Small intestine (tissue), 7 donors: Measurements from ENCODE around the gene DNAJB5. TPM values are rescaled to one million over a fixed set of nuclear protein-coding genes. Genes with fewer than 3 reads are reported as not detected.
"Not testable (repeated sequence)": the region's sequence is repeated elsewhere in the genome, so short reads cannot be mapped to it uniquely, and the experiment has no call there.

Experiments used
- DNase-seq, 2 donors: peaks; one replicate each; pipeline versions ENCODE4 v3.0.0 to v3.0.0-alpha.2; 2013
- FAIRE-seq: peaks from 2 replicates; lab custom pipeline; 2012; peaks lifted over from hg19 to GRCh38; lab: Jason Lieb, UNC
- H3K27ac ChIP-seq, 3 donors: one replicate each; pipeline ENCODE4 v1.5.1; 2013; ENCODE audit warnings: low read length in 2 of 3, mild to moderate bottlenecking in 2 of 3, control low read depth in 1 of 3, inconsistent platforms in 1 of 3, low read depth in 1 of 3, moderate library complexity in 1 of 3
- H3K27me3 ChIP-seq, 3 donors: one replicate each; pipeline ENCODE4 v1.6.1; 2013; ENCODE audit warnings: low read length in 3 of 3, inconsistent platforms in 1 of 3; ENCODE audit not compliant: control insufficient read depth in 3 of 3, insufficient read depth in 3 of 3
- H3K36me3 ChIP-seq, 3 donors: one replicate each; pipeline ENCODE4 v1.6.1; 2013; ENCODE audit warnings: low read length in 3 of 3, inconsistent platforms in 1 of 3, low read depth in 1 of 3, mild to moderate bottlenecking in 1 of 3, moderate library complexity in 1 of 3; ENCODE audit not compliant: control insufficient read depth in 3 of 3, insufficient read depth in 2 of 3
- H3K4me1 ChIP-seq, 3 donors: one replicate each; pipeline ENCODE4 v1.6.1; 2013; ENCODE audit warnings: low read length in 2 of 3, inconsistent platforms in 1 of 3, low read depth in 1 of 3, mild to moderate bottlenecking in 1 of 3, moderate library complexity in 1 of 3; ENCODE audit not compliant: control insufficient read depth in 3 of 3, insufficient read depth in 2 of 3
- H3K4me3 ChIP-seq, 3 donors: one replicate each; pipeline ENCODE4 v1.5.1; 2013; ENCODE audit warnings: low read length in 3 of 3, control low read depth in 1 of 3, inconsistent platforms in 1 of 3, low read depth in 1 of 3, mild to moderate bottlenecking in 1 of 3, moderate library complexity in 1 of 3
- H3K9me3 ChIP-seq, 2 donors: one replicate each; pipeline ENCODE4 v1.6.1; 2013; ENCODE audit warnings: low read depth in 1 of 2, low read length in 1 of 2; ENCODE audit not compliant: control insufficient read depth in 2 of 2, insufficient read depth in 1 of 2
- WGBS, 3 donors: extraction: QIAGEN DNeasy Blood & Tissue Kit; methylation state at CpG; one replicate each; pipeline ENCODE4 v1.1.7; 2013; 5-methylcytosine and 5-hydroxymethylcytosine counted together
- polyA plus RNA-seq, 4 donors: library from polyadenylated mRNA; stranded (reverse) in 3 of 4; unstranded in 1 of 4; fragments of 200-250 nt in 3 of 4; fragments of 120-200 nt in 1 of 4; gene quantifications; one replicate each; pipeline versions ENCODE4 v1.2.1 to v1.2.3, GENCODE V29; 2013
- donor health status: healthy with polysubstance abuse.
- donor health status: control.
- donor health status: control.
- donor health status: Bipolar disorder and iron deficiency.
- donor health status: healthy.

The DNAJB5 gene
- polyA plus RNA-seq, 4 donors: 2.2 to 6.8 (median 4.1) TPM

DNA sequence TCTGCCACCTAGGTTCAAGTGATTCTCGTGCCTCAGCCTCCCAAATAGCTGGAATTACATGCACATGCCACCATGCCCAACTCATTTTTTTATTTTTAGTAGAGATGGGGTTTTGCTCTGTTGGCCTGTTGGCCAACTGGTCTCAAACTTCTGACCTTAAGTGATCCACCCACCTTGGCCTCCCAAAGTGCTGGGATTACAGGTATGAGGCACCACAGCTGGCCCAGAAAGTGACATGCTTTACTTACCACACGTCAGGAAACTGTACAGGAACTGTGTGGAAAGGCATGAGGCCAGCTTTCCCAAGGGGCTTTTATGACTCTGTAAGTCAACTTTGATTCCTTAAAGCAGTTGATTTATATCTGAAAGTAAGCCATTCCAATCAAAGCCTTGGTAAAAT is 25.0 kb downstream of the DNAJB5 start:
- WGBS, 3 donors: 83 to 91% (median 84%) methylated on average over 2 of the region's 2 CpGs
- no peak overlapping the region for H3K27ac ChIP-seq
- no peak overlapping the region for H3K4me3 ChIP-seq
- no peak for DNase-seq
- peaks cover 2 to 12% of the 10 kb centered on the region in 2 donors for H3K9me3 ChIP-seq
- H3K36me3 ChIP-seq: peaks cover 0 to 4% (median 4%) of the 10 kb centered on the region in 3 donors
- H3K27me3 ChIP-seq: no peaks in the 10 kb centered on the region
- H3K4me1 ChIP-seq: no peaks in the 10 kb centered on the region
- FAIRE-seq: no peak

DNA sequence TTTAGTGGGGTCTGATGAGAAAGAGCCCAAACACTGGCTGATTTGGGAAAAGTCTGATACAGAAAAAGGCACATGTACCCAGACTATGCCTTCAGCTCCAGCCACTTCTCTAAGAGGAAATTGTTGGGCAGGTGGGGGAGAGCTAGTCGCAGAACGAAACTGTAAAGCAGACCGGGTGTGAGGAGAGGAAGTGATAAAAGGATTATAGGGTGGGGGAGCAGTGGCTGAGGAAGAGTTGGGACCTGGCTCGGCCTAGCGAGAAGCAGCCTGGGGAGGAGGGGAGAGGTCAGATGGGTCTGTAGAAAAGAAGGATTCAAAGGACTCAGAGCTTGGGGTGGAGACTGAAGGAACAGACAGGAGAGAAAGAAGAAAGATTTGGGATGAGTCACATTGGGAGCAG is 33.9 kb downstream of the DNAJB5 start:
- not testable (repeated sequence) for H3K4me1 ChIP-seq, H3K27me3 ChIP-seq, H3K9me3 ChIP-seq, FAIRE-seq, H3K27ac ChIP-seq, DNase-seq, H3K36me3 ChIP-seq, H3K4me3 ChIP-seq
- 57 to 83% (median 74%) methylated on average over 5 of the region's 5 CpGs for WGBS, 3 donors

DNA sequence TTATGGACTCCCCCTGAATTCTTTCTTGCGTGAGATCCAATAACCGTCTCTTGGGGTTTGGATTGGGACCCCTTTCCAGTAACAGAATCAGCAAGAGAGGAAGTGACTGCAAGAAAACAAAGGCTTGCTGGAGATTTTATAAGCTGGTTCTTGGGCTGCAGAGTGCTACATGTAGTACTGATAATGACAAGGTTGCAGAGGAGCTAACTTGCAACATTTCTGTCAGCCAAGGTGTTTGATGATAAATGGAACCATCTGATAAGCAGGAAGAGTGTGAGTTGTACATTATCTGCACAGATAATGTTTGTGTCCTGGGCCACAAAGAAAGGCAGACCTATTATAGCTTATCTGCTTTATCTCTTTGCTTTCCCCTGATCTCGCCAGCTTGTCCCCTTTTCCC is 37.1 kb downstream of the DNAJB5 start:
- no peaks in the 10 kb centered on the region for H3K27me3 ChIP-seq
- no peak for DNase-seq
- 77 to 91% (median 86%) methylated on average over 3 of the region's 3 CpGs for WGBS, 3 donors
- H3K4me1 ChIP-seq: no peaks in the 10 kb centered on the region
- FAIRE-seq: no peak
- no peaks in the 10 kb centered on the region for H3K9me3 ChIP-seq
- H3K4me3 ChIP-seq: no peak overlapping the region
- H3K36me3 ChIP-seq: no peaks in the 10 kb centered on the region
- no peak overlapping the region for H3K27ac ChIP-seq

DNA sequence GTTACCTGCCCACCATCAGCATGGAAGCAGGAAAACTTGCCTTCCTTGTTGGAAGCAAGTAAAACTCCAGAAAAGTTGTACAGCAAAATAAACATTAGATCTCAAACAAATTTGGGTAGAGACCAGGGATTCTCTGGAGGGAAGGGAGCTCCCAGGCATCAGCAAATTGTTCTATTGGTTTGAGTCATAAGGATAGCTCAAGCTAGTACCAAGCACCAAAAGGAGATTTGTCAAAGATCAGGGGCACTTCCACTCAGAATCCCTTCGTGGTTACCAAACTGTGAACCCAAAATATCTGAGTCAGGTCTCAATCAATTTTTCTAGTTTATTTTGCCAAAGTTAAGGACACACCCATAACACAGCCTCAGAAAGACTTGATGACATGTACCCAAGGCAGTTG is 37.8 kb downstream of the DNAJB5 start:
- H3K27ac ChIP-seq: no peak overlapping the region
- H3K4me1 ChIP-seq: no peaks in the 10 kb centered on the region
- H3K4me3 ChIP-seq: no peak overlapping the region
- FAIRE-seq: no peak
- WGBS, 3 donors: 69 to 83% (median 74%) methylated on average over 1 of the region's 1 CpG
- H3K27me3 ChIP-seq: no peaks in the 10 kb centered on the region
- no peaks in the 10 kb centered on the region for H3K36me3 ChIP-seq
- no peaks in the 10 kb centered on the region for H3K9me3 ChIP-seq
- no peak for DNase-seq

DNA sequence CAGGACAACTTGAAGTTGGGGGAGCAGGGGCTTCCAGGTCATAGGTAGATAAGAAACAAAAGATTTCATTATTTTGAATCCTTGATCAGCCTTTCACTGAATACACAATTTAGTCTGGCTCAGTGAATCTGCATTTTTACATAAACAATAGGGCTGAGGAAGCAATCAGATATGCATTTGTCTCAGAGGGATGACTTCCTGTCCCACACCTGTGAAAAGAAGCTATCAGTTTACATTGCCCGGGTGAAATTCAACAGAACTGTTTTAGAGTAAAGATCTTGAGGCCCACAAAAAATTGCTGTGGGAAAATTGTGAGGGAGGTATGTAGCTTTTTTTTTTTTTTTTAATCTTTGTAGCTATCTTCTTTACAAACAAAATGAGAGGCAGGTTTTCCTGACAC is 38.3 kb downstream of the DNAJB5 start:
- Histone ChIP-seq H3K4me1 (no peaks in the 10 kb centered on the region), H3K27me3 (no peaks in the 10 kb centered on the region), H3K36me3 (no peaks in the 10 kb centered on the region), H3K4me3 (no peak overlapping the region), H3K9me3 (no peaks in the 10 kb centered on the region), H3K27ac (no peak overlapping the region)
- no peak for DNase-seq
- no peak for FAIRE-seq
- WGBS, 3 donors: 25 to 50% (median 47%) methylated on average over 1 of the region's 1 CpG

DNA sequence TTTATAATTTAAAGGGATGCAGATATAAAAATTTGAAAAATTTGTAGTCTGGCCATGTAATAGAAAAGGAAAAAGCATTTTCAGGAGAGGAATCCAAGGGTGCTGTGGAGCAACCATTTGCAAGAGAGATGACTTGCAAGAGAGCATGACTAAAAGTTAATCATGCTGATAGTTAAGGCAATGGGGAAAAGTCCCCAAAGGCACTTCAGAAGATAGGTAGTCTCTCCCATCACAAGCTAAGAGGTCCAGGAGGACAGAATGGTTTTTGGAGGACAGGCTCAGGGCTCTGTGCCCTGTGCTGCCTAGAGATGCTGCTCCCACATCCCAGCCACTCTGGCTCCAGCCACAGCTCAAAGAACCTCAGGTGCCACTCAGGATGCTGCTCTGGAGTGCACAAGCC is 38.8 kb downstream of the DNAJB5 start:
- Histone ChIP-seq H3K27me3 (no peaks in the 10 kb centered on the region), H3K4me3 (no peak overlapping the region), H3K4me1 (no peaks in the 10 kb centered on the region), H3K9me3 (no peaks in the 10 kb centered on the region), H3K36me3 (no peaks in the 10 kb centered on the region), H3K27ac (no peak overlapping the region)
- FAIRE-seq (no peak), DNase-seq (no peak)

DNA sequence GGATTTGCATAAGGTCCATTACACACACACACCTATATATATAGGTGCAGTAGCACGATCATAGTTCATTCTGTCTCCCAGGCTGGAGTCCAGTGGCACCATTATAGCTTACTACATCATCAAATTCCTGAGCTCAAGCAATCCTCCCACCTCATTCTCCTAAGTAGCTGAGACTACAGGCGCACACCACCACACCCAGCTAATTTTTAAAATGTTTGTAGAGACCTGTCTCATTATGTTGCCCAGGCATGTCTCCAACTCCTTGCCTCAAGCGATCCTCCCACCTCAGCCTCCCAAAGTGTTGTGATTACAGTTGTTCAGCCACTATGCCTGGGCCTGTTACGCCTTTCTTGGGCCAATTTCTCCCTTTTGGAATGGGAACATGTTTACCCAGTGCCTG is 39.7 kb downstream of the DNAJB5 start:
- Histone ChIP-seq H3K27me3 (no peaks in the 10 kb centered on the region), H3K4me3 (no peak overlapping the region), H3K36me3 (no peaks in the 10 kb centered on the region), H3K27ac (no peak overlapping the region), H3K4me1 (no peaks in the 10 kb centered on the region), H3K9me3 (no peaks in the 10 kb centered on the region)
- DNase-seq (no peak), FAIRE-seq (no peak)
- 71 to 90% (median 88%) methylated on average over 4 of the region's 4 CpGs for WGBS, 3 donors

DNA sequence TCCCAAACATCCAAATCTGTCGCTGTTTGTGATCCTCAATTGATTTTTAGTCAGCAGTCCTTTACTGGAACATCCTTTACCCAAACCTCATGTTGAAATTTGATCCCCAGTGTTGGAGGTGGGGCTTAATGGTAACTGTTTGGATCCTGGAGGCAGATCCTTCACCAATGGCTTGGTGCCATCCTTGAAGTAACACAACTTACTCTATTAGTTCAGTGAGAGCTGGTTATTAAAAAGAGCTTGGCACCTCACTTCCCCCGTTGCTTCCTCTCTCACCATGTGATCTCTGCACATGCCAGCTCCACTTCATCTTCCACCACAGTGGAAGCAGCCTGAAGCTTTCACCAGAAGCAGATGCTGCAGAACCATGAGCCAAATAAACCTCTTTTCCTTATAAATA is 40.3 kb downstream of the DNAJB5 start:
- no peaks in the 10 kb centered on the region for H3K36me3 ChIP-seq
- H3K4me1 ChIP-seq: no peaks in the 10 kb centered on the region
- no peak overlapping the region for H3K4me3 ChIP-seq
- FAIRE-seq: no peak
- DNase-seq: no peak
- no peaks in the 10 kb centered on the region for H3K27me3 ChIP-seq
- no peaks in the 10 kb centered on the region for H3K9me3 ChIP-seq
- 62 to 90% (median 80%) methylated on average over 2 of the region's 2 CpGs for WGBS, 3 donors
- no peak overlapping the region for H3K27ac ChIP-seq

DNA sequence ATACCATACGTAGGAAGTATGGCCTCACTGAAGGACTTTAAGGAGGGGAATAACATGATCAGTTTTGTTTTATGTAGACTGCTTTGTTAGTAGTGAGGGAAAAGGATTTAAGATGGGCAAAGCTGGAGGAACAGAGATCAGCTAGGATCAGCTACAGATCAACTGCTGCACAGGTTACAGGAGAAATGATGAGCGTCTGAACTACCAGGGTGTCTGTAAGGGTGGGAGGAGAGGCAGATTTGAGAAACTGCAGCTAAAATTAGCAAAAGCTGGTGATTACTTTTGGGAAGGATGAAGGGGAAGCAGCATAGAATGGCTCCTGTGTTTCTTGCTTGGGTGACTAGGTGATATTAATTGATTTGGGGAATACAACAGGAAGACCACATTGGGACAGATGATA is 43.6 kb downstream of the DNAJB5 start:
- Histone ChIP-seq H3K9me3 (no peaks in the 10 kb centered on the region), H3K36me3 (peaks cover 0 to 2% (median 0%) of the 10 kb centered on the region in 3 donors), H3K4me3 (no peak overlapping the region), H3K27me3 (no peaks in the 10 kb centered on the region), H3K27ac (no peak overlapping the region), H3K4me1 (no peaks in the 10 kb centered on the region)
- FAIRE-seq (no peak), DNase-seq (no peak)
- 91 to 93% (median 91%) methylated on average over 2 of the region's 2 CpGs for WGBS, 3 donors
